Stomach (tissue), 9 donors: Measurements from ENCODE around the gene TIGAR. TPM values are rescaled to one million over a fixed set of nuclear protein-coding genes. Genes with fewer than 3 reads are reported as not detected.

Source experiments
- DNase-seq, 2 donors: peaks; one replicate each; pipeline versions ENCODE4 v3.0.0 to v3.0.0-alpha.2; 2013 to 2019
- H3K27ac ChIP-seq, 5 donors: fragments of 200-600 bp in 4 of 5; sonication (generic) in 4 of 5; one replicate each; pipeline ENCODE4 v1.5.1; 2013 to 2019; ENCODE audit warnings: mild to moderate bottlenecking in 1 of 5, moderate library complexity in 1 of 5
- H3K27me3 ChIP-seq, 3 donors: fragments of 200-600 bp; sonication (generic); one replicate each; pipeline ENCODE4 v1.5.1; 2017 to 2019; ENCODE audit warnings: mixed run types in 1 of 3
- H3K36me3 ChIP-seq, 4 donors: fragments of 200-600 bp; sonication (generic); 1 replicate in 3 of 4; 2 replicates in 1 of 4; pipeline ENCODE4 v1.5.1; 2016 to 2019
- H3K4me1 ChIP-seq, 4 donors: fragments of 200-600 bp; sonication (generic); one replicate each; pipeline ENCODE4 v1.5.1; 2016 to 2019
- H3K4me3 ChIP-seq, 4 donors: fragments of 200-600 bp; sonication (generic) in 3 of 4; one replicate each; pipeline ENCODE4 v1.5.1; 2016 to 2019; ENCODE audit warnings: mild to moderate bottlenecking in 1 of 4
- H3K9me3 ChIP-seq, 4 donors: fragments of 200-600 bp; sonication (generic); one replicate each; pipeline ENCODE4 v1.5.1; 2016 to 2019
- CTCF ChIP-seq, 7 experiments: fragments of 450-650 bp in 4 of 7; fragments of 200-600 bp in 3 of 7; sonication (generic) in 3 of 7; IDR thresholded peaks; one replicate each; pipeline ENCODE4 v1.5.1; 2016 to 2019; ENCODE audit warnings: antibody characterized with exemption in 7 of 7, control low read depth in 2 of 7, mild to moderate bottlenecking in 1 of 7
- EP300 ChIP-seq: sonication (generic); formaldehyde crosslinking; IDR thresholded peaks from one replicate; pipeline ENCODE4 v1.6.1; 2017; ENCODE audit warnings: antibody characterized with exemption
- POLR2A ChIP-seq, 4 donors: fragments of 450-650 bp; IDR thresholded peaks; one replicate each; pipeline ENCODE4 v1.6.1; 2016; ENCODE audit warnings: antibody characterized with exemption in 4 of 4, control low read depth in 2 of 4, mild to moderate bottlenecking in 1 of 4, moderate library complexity in 1 of 4
- POLR2AphosphoS5 ChIP-seq, 3 donors: sonication (generic); formaldehyde crosslinking; IDR thresholded peaks; one replicate each; pipeline ENCODE4 v1.6.1; 2016; ENCODE audit warnings: antibody characterized with exemption in 3 of 3
- whole genome bisulfite sequencing, 5 donors: extraction: QIAGEN DNeasy Blood & Tissue Kit in 3 of 5; methylation state at CpG; one replicate each; pipeline versions ENCODE4 v1.1.5 to v1.1.7; 2013 to 2018; 5-methylcytosine and 5-hydroxymethylcytosine counted together
- intact Hi-C: fragments of 100-400 bp; cut with DNase I; formaldehyde crosslinking; loops from one replicate; pipeline ENCODE4 v1.15.1; 2023; ENCODE audit warnings: low total_unique reads
- polyA plus RNA-seq, 3 donors: library from polyadenylated mRNA; stranded (reverse); fragments of 200-250 nt; gene quantifications; one replicate each; pipeline ENCODE4 v1.2.3, GENCODE V29; 2013
- total RNA-seq, 5 donors: library from RNA; depleted of rRNA; stranded (reverse); fragments of >200 nt; gene quantifications; one replicate each; pipeline versions ENCODE4 v1.1.0 to v1.2.3, GENCODE V29; 2014 to 2016
- donor health status: healthy with polysubstance abuse.
- donor health status: Bipolar disorder and iron deficiency.
- donor health status: healthy.

TIGAR gene
- total and polyA plus RNA-seq, 8 donors: 0.45 to 149 (median 5.5) TPM; not detected in 1

- no peak for TF ChIP-seq POLR2A (IDR thresholded peaks at IDR 0.05)
- TF ChIP-seq EP300: no peak
- TF ChIP-seq POLR2AphosphoS5 (IDR thresholded peaks at IDR 0.05): no peak
- no peak for TF ChIP-seq CTCF (IDR thresholded peaks at IDR 0.05)
- intact Hi-C loops: loop anchor here (10.0 kb wide), 2 partner anchors 278 to 388 kb away; no protein-coding TSS in a partner anchor
- H3K4me1 ChIP-seq: peaks cover 30 to 97% (median 76%) of the 10 kb centered on the region in 4 donors
These were observed 47.8 kb upstream of the TIGAR start for GRCh38 chr12:4273273-4273651.

GRCh38 chr12:4273652-4274395 lies 47.2 kb upstream of the TIGAR start, which contains the start of gene CCND2:
Gene CCND2, plus strand, starts transcription at chr12:4273762. Its CDS starts 279 bp downstream, at chr12:4274041.
- Histone ChIP-seq H3K36me3 (peaks cover 4 to 17% (median 6%) of the 10 kb centered on the region in 4 donors), H3K4me3 (peak within 1 kb of the TSS; percentile 60 to 72 (median 66)), H3K9me3 (no peaks in the 10 kb centered on the region), H3K27ac (peak within 1 kb of the TSS; percentile 84 to 93 (median 88)), H3K4me1 (peaks cover 30 to 97% (median 77%) of the 10 kb centered on the region in 4 donors), H3K27me3 (peaks cover 0 to 79% (median 65%) of the 10 kb centered on the region in 3 donors)
- DNase-seq: peak; percentile 67 to 98
- WGBS, 5 donors: 1 to 2% (median 1%) methylated on average over 29 to 52 of the region's 52 CpGs
- TF ChIP-seq EP300 (no peak), POLR2AphosphoS5 (IDR thresholded peaks at IDR 0.05) (peak; percentile 95 to 99 (median 96)), CTCF (IDR thresholded peaks at IDR 0.05) (no peak), POLR2A (IDR thresholded peaks at IDR 0.05) (peak in 2 of 4 donors; percentile 22 to 90)
- intact Hi-C loops: loop anchor here (10.0 kb wide), 2 partner anchors 279 to 389 kb away; no protein-coding TSS in a partner anchor

More at GRCh38 chr12:4273273-4273651, 47.8 kb upstream of the TIGAR start:
- DNase-seq: no peak
- Histone ChIP-seq H3K27me3 (peaks cover 0 to 85% (median 68%) of the 10 kb centered on the region in 3 donors), H3K4me3 (peak overlapping the region; percentile 60 to 72 (median 66)), H3K36me3 (peaks cover 3 to 12% (median 5%) of the 10 kb centered on the region in 4 donors), H3K27ac (peak overlapping the region in 4 of 5 donors; percentile 88 to 93 (median 90)), H3K9me3 (no peaks in the 10 kb centered on the region)
- WGBS, 5 donors: 0 to 2% (median 1%) methylated on average over 9 to 10 of the region's 10 CpGs

- 0 to 2% (median 1%) methylated on average over 25 to 42 of the region's 42 CpGs for WGBS, 5 donors
- peak overlapping the region; percentile 53 to 93 (median 88) for H3K27ac ChIP-seq
- intact Hi-C loops: loop anchor here (5.0 to 10.0 kb wide), 3 partner anchors 167 to 390 kb away; no protein-coding TSS in a partner anchor
- no peaks in the 10 kb centered on the region for H3K9me3 ChIP-seq
- peak overlapping the region; percentile 60 to 72 (median 66) for H3K4me3 ChIP-seq
- H3K27me3 ChIP-seq: peaks cover 0 to 72% (median 59%) of the 10 kb centered on the region in 3 donors
- H3K4me1 ChIP-seq: peaks cover 30 to 98% (median 76%) of the 10 kb centered on the region in 4 donors
- DNase-seq: peak in 1 of 2 donors; percentile 71
- TF ChIP-seq POLR2AphosphoS5 (IDR thresholded peaks at IDR 0.05) (no peak), EP300 (no peak), CTCF (IDR thresholded peaks at IDR 0.05) (no peak), POLR2A (IDR thresholded peaks at IDR 0.05) (no peak)
- peaks cover 4 to 18% (median 6%) of the 10 kb centered on the region in 4 donors for H3K36me3 ChIP-seq
These were observed 46.5 kb upstream of the TIGAR start for GRCh38 chr12:4274396-4275015.
